ENCODE measurements around the gene ATP2B2.
A peak's percentile ranks its signal among the peaks of the same experiment; 100 is the strongest.

Gene ATP2B2

DNA sequence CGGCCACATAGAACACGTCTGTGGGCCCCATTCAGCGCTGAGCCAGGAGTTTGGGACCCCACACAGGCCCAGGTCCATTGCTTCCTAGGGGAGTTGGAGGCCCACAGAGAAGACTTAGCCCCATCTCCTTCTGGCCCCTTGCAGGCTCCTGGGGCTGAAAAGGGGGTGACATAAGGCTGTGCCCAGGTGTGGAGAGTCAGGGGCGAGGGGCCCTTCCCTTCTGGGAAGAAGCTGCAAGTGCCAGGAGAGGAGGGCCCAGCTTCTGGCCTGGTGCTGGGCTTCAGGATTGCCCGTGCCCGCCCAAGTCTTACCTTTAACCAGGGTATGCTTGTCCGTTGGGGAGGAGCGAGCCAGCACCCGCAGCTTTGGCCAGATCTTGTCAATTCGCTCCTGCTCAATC is 155.6 kb downstream of the ATP2B2 start:
- DNase-seq (ENCODE audit: low spot score): no peak
- Histone ChIP-seq H3K4me3 (no peak overlapping the region), H3K27ac (no peak overlapping the region)
- TF ChIP-seq, protein P1, sequence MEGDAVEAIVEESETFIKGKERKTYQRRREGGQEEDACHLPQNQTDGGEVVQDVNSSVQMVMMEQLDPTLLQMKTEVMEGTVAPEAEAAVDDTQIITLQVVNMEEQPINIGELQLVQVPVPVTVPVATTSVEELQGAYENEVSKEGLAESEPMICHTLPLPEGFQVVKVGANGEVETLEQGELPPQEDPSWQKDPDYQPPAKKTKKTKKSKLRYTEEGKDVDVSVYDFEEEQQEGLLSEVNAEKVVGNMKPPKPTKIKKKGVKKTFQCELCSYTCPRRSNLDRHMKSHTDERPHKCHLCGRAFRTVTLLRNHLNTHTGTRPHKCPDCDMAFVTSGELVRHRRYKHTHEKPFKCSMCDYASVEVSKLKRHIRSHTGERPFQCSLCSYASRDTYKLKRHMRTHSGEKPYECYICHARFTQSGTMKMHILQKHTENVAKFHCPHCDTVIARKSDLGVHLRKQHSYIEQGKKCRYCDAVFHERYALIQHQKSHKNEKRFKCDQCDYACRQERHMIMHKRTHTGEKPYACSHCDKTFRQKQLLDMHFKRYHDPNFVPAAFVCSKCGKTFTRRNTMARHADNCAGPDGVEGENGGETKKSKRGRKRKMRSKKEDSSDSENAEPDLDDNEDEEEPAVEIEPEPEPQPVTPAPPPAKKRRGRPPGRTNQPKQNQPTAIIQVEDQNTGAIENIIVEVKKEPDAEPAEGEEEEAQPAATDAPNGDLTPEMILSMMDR (IDR thresholded peaks at IDR 0.05): no peak

DNA sequence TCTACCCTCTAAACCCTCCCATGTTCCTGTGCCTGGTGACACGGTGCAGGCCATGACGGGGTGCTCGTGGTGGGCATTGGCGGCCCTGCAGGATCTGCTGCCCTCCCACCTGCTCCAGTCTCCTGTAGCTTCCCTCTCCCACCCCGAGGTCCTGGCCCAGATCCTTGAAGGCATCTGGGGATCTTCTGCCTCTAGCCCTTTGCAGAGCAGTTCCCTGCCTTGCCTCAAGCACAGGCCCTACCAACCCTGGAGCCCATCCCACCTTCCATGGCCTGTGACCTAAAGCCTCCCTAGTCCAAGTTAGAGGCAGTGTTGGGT is 157.0 kb downstream of the ATP2B2 start:
- Histone ChIP-seq H3K4me3 (no peak overlapping the region), H3K27ac (no peak overlapping the region)
- no peak for DNase-seq (ENCODE audit: low spot score)
- TF ChIP-seq, protein P1 (IDR thresholded peaks at IDR 0.05): no peak

DNA sequence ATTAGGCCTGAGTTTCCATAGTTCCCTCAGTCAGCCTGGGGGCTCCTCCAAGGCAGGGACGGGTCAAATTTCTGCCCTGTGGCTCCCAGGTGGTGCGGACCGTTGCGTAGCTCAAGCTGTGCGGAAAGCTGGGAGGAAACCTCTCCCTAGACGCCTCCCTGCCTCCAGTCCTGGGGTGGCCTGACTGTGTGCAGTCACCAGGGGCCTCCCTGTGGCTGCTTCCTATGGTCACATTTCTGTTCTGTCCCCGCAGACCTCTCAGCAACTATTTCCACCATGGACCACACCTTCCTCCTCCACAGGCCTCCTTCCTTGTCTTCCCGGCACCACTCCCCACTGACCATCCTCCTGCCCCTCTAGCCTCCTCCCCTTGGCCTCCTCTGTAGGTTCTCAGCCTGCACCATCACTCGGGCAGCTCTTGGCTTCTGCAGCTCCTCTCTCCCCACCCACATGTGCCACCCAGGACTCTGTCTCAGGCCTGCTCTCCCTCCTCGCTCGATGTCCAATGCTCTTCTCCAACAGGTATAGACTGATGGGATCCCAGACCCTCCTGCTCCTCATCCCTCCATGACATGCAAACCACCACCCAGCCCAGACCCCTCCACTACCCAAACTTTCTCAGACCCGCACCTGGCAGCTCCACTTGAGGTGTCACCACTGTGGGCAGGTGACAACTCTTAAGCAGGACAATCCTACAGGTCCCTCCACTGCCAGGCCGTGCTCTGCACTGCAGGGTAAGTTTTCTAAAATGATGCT is 157.6 kb downstream of the ATP2B2 start:
- no peak overlapping the region for H3K27ac ChIP-seq
- DNase-seq (ENCODE audit: low spot score): no peak
- TF ChIP-seq, protein P1 (IDR thresholded peaks at IDR 0.05): no peak
- no peak overlapping the region for H3K4me3 ChIP-seq

DNA sequence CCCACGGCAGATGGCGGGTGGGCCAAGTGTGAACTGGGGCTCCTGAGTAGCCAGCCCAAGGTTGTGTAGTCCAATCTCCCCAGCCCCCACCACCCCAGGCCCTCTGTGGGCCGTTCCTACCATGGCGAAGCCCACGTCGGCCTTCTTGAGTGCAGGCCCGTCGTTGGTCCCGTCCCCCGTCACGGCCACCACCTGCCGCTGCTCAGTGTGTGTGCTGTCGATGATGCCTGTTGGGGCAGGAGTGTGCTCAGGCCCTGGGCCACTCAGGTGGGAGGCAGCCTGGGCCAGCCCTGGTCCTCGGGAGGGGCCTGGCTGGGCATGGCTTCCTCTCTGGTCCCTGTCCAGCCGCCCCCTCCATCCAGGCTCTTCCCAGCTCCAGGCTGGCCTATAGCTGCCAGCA is 159.5 kb downstream of the ATP2B2 start:
- no peak overlapping the region for H3K27ac ChIP-seq
- TF ChIP-seq, protein P1 (IDR thresholded peaks at IDR 0.05): no peak
- no peak for DNase-seq (ENCODE audit: low spot score)
- no peak overlapping the region for H3K4me3 ChIP-seq

DNA sequence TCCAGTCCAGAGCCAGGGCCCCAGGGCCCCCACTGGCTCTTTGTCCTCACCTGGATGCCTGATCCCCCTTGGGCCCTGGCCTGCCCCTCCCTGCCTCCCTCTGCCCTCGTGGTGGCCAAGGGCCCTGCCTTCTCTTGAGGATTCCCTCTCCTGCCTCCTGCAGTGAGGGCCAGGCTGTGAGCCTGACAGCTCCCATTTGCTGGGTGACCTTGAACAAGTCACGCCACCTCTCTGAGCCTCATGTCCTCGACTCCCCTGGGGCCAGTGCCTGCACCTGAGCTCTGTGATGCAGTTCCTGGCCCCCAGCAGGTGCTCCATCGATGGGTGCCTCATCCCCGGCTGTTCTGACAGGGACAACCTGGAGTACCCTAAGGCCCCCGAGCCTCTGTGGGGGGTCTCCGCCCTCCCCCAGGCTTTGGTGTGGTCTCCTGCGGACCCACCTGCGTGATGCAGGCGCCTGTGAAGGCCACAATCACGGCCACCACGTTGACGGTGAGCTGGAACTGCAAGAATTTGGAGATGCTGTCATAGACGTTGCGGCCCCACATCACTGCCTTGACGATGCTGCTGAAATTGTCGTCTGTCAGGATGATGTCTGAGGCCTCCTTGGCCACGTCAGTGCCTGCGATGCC is 160.3 kb downstream of the ATP2B2 start:
- DNase-seq (ENCODE audit: low spot score): no peak
- TF ChIP-seq, protein P1 (IDR thresholded peaks at IDR 0.05): no peak
- H3K4me3 ChIP-seq: no peak overlapping the region
- no peak overlapping the region for H3K27ac ChIP-seq

DNA sequence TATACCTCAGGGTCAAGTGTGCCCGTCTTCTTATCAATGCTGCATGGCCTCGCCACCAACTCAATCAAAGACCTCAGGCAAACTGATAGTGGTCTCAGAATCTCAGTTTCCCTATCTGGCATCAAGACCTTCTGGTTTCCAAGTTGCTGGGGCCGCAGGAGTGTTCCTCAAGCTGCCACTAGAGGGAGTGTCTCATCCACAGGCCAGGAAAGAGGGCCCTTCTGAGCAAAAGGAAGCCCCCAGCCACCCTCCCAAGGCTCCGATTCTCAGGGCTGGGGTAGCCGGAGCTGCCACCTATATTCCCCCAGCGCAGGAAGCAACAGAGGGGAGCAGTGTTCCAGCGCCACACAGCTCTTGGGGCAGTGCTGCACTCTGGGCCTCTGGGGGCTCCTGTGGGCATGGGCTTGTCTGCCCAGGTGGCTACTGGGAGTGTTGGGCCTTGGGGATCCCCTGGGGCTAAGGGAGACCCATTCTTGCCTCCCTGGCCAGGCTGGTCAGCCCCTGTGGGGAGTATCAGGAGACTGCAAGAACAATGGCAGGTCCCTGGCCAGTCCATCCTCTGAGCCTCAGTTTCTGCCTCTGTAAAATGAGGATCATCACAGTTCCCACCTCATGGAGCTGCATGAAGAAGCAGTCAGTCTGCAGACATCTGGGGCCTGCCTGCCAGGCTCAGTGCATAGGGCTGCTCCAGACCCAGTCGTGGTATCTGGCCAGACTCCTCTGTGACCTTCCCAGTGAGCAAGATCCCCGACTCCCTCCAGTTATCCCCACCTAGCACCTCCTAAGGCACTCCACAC is 161.0 kb downstream of the ATP2B2 start:
- DNase-seq (ENCODE audit: low spot score): no peak
- TF ChIP-seq, protein P1 (IDR thresholded peaks at IDR 0.05): peak; percentile 90
- Histone ChIP-seq H3K4me3 (no peak overlapping the region), H3K27ac (no peak overlapping the region)

Measured in coronary artery (tissue), 2 donors.